K562 (cell line): ENCODE results near the gene RPL38. TPM values are rescaled to one million over a fixed set of nuclear protein-coding genes. Genes with fewer than 3 reads are reported as not detected.
A peak's percentile ranks its signal among the peaks of the same experiment; 100 is the strongest.

Experiments
- CLOCK ChIP-seq: fragments of 250-450 bp; sonication (Bioruptor Pico); IDR thresholded peaks from 2 replicates; pipeline ENCODE4 v1.4.0; 2020; ENCODE audit warnings: mild to moderate bottlenecking, moderate library complexity, borderline replicate concordance
- CTCFL ChIP-seq: IDR thresholded peaks from 2 replicates; pipeline ENCODE4 v1.6.1; 2011; ENCODE audit warnings: borderline replicate concordance, low read depth, mild to moderate bottlenecking, moderate library complexity, low read length; ENCODE audit not compliant: insufficient read depth, poor library complexity, severe bottlenecking
- DEAF1 ChIP-seq: fragments of 450-650 bp; formaldehyde crosslinking; IDR thresholded peaks from 2 replicates; pipeline ENCODE4 v1.4.0; 2020; ENCODE audit warnings: mild to moderate bottlenecking, moderate library complexity
- GTF2E2 ChIP-seq: fragments of 200-800 bp; sonication (Bioruptor generic); IDR thresholded peaks from 2 replicates; pipeline ENCODE4 v1.6.1; 2016; ENCODE audit warnings: missing genetic modification characterization, missing compliant biosample characterization
- HES1 ChIP-seq: fragments of 450-650 bp; IDR thresholded peaks from 2 replicates; pipeline ENCODE4 v1.6.1; 2016; ENCODE audit warnings: low read depth, mild to moderate bottlenecking, moderate library complexity
- JUN ChIP-seq, 2 experiments: sonication (generic) in 1 of 2; formaldehyde crosslinking in 1 of 2; IDR thresholded peaks; 2 replicates each; pipeline versions ENCODE4 v1.6.1 to v1.8.0; 2012 to 2022; ENCODE audit warnings: borderline replicate concordance in 2 of 2, mild to moderate bottlenecking in 2 of 2, improper control_type of control experiment in 1 of 2, low read depth in 1 of 2, low read length in 1 of 2, missing genetic modification reagents in 1 of 2
- MBD1 ChIP-seq: fragments of 250-450 bp; sonication (Bioruptor Pico); IDR thresholded peaks from 2 replicates; pipeline ENCODE4 v1.8.0; 2022; ENCODE audit warnings: inconsistent platforms
- ZBTB33 ChIP-seq: sonication (generic); formaldehyde crosslinking; IDR thresholded peaks from 2 replicates; pipeline ENCODE4 v1.8.1; 2023; ENCODE audit warnings: mild to moderate bottlenecking, missing genetic modification reagents
- ZNF133 ChIP-seq: fragments of 250-450 bp; sonication (Bioruptor Pico); IDR thresholded peaks from 2 replicates; pipeline ENCODE4 v1.4.0; 2020; ENCODE audit warnings: mild to moderate bottlenecking
- ZNF280B ChIP-seq: fragments of 250-450 bp; sonication (Bioruptor Pico); IDR thresholded peaks from 2 replicates; pipeline ENCODE4 v1.5.1; 2021; ENCODE audit warnings: mild to moderate bottlenecking
- ZNF324 ChIP-seq: fragments of 250-450 bp; sonication (Bioruptor Pico); IDR thresholded peaks from 2 replicates; pipeline ENCODE4 v1.4.0; 2020; ENCODE audit warnings: mild to moderate bottlenecking
- ZNF668 ChIP-seq: fragments of 250-450 bp; sonication (Bioruptor Pico); IDR thresholded peaks from 2 replicates; pipeline ENCODE4 v1.8.0; 2022; ENCODE audit warnings: mild to moderate bottlenecking, inconsistent platforms
- polyA plus RNA-seq, 8 experiments: library from polyadenylated mRNA; depleted of rRNA in 4 of 8; stranded (reverse) in 5 of 8; unstranded in 3 of 8; fragments of >200 nt; fragmentation: Nextera tagmentation in 2 of 8; fragmentation: Illumina TruSeq in 1 of 8; extraction: Ambion mirVana in 2 of 8; extraction: Trizol in 1 of 8; gene quantifications; 2 replicates each; pipeline versions ENCODE4 v1.2.1 to v1.2.3, GENCODE V29; 2011 to 2014; ENCODE audit warnings: inconsistent platforms in 1 of 8, missing spikeins in 1 of 8
- total RNA-seq, 7 experiments: library from RNA; depleted of rRNA in 6 of 7; stranded (reverse); fragments of >200 nt in 6 of 7; fragmentation: Illumina TruSeq in 2 of 7; extraction: Trizol in 2 of 7; gene quantifications; 2 replicates each; pipeline versions ENCODE4 v1.2.1 to v1.2.3, GENCODE V29; 2011 to 2021; ENCODE audit warnings: low replicate concordance in 1 of 7

The RPL38 gene
- total and polyA plus RNA-seq, 9 of the 15 experiments (the other 6 are each of a cell fraction or from before 2014, with no cell fraction given): 1,224 to 3,864 (median 1,939) TPM

GRCh38 chr17:74203439-74204240, at the start of gene RPL38 (continued):
- TF ChIP-seq CLOCK (CRISPR knock-in tag) (no peak), HES1 (no peak), ZNF668 (CRISPR knock-in tag) (no peak), JUN (IDR thresholded peaks at IDR 0.05; ENCODE audit: borderline replicate concordance, low read depth, low read length) (peak; percentile 58; the same call in 1 of the 2 replicates), JUN (CRISPR knock-in tag; IDR thresholded peaks at IDR 0.05; ENCODE audit: borderline replicate concordance) (no peak), ZNF133 (CRISPR knock-in tag) (no peak), CTCFL (no peak), ZBTB33 (CRISPR knock-in tag) (peak; percentile 63; the same call in 1 of the 2 replicates), ZNF280B (CRISPR knock-in tag) (no peak), MBD1 (CRISPR knock-in tag) (no peak), DEAF1 (no peak), GTF2E2 (tag) (no peak; the same call in 1 of the 2 replicates), ZNF324 (CRISPR knock-in tag) (no peak)
